DMS153 (cell line): ENCODE results near the gene NKIRAS2.
"Not testable (repeated sequence)": the region's sequence is repeated elsewhere in the genome, so short reads cannot be mapped to it uniquely, and the experiment has no call there.

ENCODE experiments used
- DNase-seq: peaks from one replicate; lab custom pipeline; 2025; lab: John Stamatoyannopoulos, UW

The NKIRAS2 gene

DNA sequence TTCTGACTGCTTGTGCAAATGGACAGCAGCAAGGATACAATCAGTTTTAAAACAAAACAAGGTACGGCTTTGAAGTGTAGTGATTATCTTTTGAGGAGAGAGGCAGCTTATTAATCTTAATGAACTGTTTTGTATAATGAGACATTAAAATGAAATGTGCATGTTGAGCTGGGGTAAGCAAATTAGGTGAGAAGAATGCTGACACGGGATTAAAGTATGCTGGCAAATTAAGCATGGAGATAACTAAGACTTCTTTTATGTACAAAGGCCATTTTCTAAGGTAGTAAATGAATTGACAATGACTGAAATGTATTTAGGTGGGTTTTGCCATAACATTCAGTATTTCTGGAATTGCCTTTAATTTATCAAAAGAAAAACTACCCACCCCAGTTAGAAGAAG, 21.4 kb upstream of the NKIRAS2 start:
- no peak for DNase-seq

DNA sequence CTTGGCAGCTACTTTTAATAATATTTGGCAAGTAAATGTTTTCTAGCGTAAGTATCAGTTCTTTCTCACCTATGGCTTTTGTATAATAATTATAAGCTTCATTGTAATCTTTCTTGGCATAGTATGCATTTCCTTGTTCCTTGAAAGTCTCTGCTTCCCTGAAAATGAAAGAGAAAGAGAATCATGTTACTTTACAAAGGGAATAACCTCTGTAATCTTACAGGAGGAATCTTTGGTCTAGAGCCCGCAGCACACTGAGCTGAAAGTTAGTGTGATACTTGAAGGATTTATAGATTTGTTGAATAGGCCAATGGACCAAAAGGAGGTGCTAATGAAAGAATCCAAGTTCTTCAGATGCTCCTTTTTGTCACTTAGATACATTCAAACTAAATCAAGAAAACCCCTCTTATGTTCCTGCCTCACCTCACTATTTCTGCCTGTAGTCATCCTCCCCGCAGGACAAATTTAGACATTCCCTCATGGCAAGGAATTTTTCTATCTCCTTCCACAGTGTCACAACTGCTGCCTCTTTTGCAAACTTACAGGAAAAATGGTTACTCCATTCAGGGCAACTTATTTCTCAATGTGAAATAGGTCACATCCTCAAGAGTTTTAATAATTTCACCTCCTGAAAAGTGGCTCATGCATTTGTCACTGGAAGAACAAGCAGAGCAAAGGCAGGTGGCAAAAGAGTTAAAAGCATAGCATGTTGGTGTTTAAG, 19.3 kb upstream of the NKIRAS2 start:
- no peak for DNase-seq

GRCh38 chr17:42001729-42002128, 18.2 kb upstream of the NKIRAS2 start:
- DNase-seq, result no peak

DNA sequence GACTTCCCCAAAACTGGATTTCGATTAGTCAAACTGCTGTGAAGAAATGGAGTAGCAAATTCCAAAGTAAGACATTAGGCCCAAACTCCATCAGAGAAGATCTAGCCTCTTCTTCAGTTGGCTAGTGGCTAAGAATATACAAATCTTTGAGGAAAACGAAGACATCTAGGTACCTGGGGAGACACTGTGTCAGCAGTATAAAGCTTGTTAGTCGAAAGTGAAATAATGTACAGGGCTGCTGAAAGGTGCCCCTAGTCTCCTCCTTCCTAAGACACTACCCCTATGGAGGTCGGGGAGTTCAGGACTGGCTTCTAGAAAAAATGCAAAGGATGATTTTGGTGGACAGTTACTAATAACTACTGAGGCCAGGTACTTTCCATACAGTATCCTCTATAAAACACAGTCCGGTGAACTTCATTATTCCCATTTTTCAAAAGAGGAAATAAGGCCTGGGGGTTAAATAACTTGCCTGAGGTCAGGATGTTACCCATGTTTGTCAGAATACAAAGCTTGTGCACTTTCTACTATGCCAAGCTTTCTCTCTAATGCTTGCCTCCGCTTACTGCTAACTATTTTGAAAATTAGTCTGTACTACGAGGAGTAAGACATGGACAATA, 17.6 kb upstream of the NKIRAS2 start:
- no peak for DNase-seq

- no peak for DNase-seq
These were observed 17.0 kb upstream of the NKIRAS2 start for GRCh38 chr17:42002792-42003301.

GRCh38 chr17:42005166-42005565, 14.7 kb upstream of the NKIRAS2 start:
- DNase-seq, result no peak

DNA sequence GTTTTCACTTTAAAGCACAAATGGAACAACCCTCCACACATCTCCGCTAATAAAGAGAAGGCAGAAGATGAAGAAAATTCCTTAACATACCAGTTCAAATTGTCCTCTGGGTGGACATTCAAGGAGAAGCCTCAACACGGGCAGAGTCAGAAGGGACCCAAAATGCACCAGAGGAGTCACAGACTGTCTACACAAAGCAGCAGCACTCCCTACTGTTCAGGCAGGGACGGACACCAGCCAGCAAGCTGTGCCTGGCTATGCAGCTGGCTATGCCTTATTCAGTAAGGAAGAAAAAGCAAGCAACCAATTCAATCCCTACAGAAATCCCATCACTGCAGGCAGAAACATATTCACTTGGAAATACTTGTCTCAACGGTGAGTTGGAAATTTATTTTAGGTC, 10.7 kb upstream of the NKIRAS2 start:
- no peak for DNase-seq

DNA sequence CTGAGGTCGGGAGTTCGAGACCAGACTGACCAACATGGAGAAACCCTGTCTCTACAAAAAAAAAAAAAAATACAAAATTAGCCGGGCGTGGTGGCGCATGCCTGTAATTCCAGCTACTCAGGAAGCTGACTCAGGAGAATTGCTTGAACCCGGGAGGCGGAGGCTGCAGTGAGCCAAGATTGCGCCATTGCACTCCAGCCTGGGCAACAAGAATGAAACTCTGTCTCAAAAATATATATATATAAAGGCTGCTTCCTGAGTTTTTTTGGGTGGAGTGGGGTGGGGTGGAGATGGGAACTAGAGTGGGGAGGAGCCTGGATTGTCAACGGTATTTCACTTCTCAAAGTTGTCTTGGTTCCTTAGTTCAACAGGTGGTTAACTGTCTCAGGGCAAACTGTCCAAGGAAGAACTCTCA, 9.6 kb upstream of the NKIRAS2 start:
- not testable (repeated sequence) for DNase-seq

DNA sequence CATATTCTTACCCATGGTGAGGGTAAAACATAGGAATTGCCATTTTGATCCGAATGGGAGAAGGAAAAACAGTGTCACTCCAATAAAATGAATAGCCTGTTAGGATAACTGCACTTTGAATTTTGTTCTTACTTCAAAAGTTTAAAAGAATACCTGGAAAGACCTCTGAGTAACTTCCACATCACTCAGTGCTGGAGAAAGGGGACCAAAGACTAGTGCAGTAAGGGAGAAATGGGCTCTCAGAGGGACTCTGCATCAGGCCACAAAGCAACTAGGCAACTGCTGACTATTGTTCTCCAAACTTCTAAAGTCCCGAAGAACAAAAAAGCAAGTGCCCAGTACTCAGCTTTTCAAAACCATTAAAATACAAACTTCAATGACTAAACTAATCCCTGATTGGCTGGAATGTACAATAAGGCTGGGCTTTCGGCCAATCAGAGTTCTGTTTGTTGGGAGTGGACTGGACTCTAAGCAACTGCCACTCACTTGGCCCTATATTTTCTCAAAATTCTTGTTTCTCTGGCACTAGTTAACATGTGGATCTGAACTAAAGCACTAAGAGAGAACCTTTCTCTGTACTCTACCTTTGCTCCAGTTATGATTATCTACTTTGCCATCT, 8.9 kb upstream of the NKIRAS2 start:
- no peak for DNase-seq

GRCh38 chr17:42012363-42012762, 7.5 kb upstream of the NKIRAS2 start:
- not testable (repeated sequence) for DNase-seq

DNA sequence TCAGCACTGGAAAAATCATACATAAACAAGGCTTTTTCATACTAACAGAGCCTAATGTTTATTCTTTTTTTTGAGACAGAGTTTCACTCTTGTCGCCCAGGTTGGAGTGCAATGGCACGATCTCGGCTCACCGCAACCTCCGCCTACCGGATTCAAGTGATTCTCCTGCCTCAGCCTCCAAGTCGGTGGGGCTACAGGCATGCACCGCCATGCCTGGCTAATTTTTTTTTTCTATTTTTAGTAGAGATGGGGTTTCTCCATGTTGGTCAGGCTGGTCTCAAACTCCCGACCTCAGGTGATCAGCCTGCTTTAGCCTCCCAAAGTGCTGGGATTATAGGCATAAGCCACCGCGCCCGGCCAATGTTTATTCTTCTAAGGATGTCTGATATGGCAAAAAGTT, 6.2 kb upstream of the NKIRAS2 start:
- DNase-seq, result not testable (repeated sequence)

- no peak for DNase-seq
These were observed 3.5 kb upstream of the NKIRAS2 start for GRCh38 chr17:42016411-42016831.

- DNase-seq, result peak; percentile 75
These were observed 2.7 kb upstream of the NKIRAS2 start, which contains the start of gene DNAJC7 for GRCh38 chr17:42016941-42017865. Gene DNAJC7 (minus strand): TSS chr17:42017439. CDS start chr17:42017416, 23 bp downstream.

- DNase-seq, result no peak
These were observed 2.1 kb upstream of the NKIRAS2 start for GRCh38 chr17:42017866-42018200.

GRCh38 chr17:42018339-42018738, 1.6 kb upstream of the NKIRAS2 start:
- no peak for DNase-seq

- no peak for DNase-seq
These were observed 902 bp upstream of the NKIRAS2 start for GRCh38 chr17:42018988-42019387.

DNA sequence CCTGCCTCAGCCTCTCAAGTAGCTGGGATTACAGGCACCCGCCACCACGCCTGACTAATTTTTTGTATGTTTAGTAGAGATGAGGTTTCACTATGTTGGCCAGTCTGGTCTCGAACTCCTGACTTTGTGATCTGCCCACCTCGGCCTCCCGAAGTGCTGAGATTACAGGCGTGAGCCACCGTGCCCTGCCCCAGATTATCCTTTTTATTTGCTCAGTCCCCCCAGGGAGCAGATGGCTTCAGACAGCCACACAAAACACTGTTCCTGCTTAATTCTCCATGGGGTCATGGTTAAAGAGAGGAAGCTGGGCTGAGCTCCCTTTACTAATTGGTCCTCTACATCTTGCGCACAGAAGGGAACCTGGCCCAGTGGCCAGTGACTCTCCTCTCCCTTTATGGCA, 955 bp downstream of the NKIRAS2 start:
- DNase-seq, result not testable (repeated sequence)

DNA sequence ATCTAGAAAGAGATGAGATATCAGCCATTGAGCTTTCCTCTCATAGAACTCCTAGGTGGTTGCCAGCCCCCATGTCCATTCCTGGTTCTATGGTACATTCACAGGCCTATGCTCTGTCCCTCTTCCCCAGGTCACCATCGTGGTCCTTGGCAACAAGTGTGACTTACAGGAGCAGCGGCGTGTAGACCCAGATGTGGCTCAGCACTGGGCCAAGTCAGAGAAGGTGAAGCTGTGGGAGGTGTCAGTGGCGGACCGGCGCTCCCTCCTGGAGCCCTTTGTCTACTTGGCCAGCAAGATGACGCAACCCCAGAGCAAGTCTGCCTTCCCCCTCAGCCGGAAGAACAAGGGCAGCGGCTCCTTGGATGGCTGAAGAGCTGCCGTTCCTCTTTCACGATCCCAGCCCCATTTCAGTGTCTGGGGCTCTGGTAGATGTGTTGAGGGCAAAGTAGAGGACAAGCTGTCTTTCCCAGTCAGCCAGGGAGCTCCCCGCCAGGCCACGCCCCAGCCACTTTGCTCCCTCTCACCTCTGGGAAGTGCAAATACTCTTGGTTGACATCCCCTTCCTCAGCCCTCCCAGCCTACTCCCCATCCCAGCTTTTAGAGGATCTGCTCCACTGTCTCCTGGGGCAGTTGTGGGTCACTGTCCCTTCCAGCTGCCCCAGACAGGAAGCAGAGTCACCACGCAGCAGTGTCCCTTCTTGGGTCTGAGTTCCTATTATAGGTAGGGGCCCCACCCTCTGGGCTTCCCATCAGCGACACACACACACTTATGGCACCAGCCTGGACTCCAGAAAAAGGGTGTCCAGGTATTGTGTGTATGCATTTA, 3.8 kb downstream of the NKIRAS2 start:
- no peak for DNase-seq

DNA sequence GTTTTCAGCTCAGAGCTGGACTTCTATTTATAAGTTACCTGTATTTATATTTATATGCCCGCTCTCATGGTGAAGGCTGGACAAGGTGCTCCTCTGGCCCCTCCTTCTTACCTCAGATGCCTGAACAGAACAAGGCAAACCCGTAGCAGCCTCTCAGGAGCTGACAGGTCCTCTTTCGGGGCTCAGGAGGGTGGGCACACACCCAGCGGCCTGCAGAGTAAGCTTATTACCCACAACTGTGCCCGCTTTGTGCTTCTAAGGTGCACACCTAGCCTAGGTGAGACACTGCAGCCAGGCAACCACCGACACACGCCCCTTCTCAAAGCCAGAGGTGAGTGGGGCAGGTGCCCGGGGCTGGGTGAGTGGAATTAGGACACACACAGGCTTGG, 5.3 kb downstream of the NKIRAS2 start:
- DNase-seq, result no peak

DNA sequence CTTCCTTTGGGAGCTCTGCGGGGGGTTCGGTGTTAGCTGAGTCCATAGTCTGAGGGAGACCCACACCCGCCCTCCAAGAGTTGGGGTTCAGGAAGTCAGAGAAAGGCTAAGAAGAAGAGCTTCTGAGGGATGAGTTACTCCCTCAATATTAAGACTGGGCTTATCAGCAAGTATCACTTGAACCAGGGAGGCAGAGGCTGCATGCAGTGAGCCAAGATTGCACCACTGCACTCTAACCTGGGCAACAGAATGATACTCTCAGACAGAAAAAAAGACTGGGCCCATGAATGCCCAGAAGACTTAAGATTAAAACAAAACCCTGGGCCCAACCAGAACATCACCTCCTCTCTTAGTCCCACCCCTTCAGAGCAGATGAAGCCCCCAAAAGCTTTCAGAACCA, 6.0 kb downstream of the NKIRAS2 start:
- no peak for DNase-seq
